ENCODE measurements around the gene SKI.

The SKI gene

GRCh38 chr1:2247760-2248126 is 19.6 kb downstream of the SKI start:
- H3K79me2 ChIP-seq (ENCODE audit: low read length): peaks cover 64% of the 10 kb centered on the region

GRCh38 chr1:2248127-2248826 is 20.2 kb downstream of the SKI start:
- H3K36me3 ChIP-seq (replicated peaks; ENCODE audit: insufficient read depth, low read length): no peaks in the 10 kb centered on the region
- H3K9me3 ChIP-seq (replicated peaks; ENCODE audit: insufficient read depth, low read length): no peaks in the 10 kb centered on the region
- H2AFZ ChIP-seq (ENCODE audit: low read length): no peak overlapping the region
- peaks cover 58% of the 10 kb centered on the region for H3K79me2 ChIP-seq (ENCODE audit: low read length)
- no peaks in the 10 kb centered on the region for H3F3A ChIP-seq (ENCODE audit: insufficient read depth, low read length)
- no peak overlapping the region for H3K27ac ChIP-seq (ENCODE audit: low read length)
- H3K4me2 ChIP-seq (ENCODE audit: low read depth, low read length): no peak overlapping the region
- H4K20me1 ChIP-seq (ENCODE audit: insufficient read depth, low read length): no peaks in the 10 kb centered on the region
- DNase-seq: no peak
- no peak overlapping the region for H3K9ac ChIP-seq (ENCODE audit: low read length)
- no peak overlapping the region for H3K4me3 ChIP-seq (ENCODE audit: low read length)
- TF ChIP-seq EZH2phosphoT487 (IDR thresholded peaks at IDR 0.05; ENCODE audit: low read length) (no peak), CTCF (IDR thresholded peaks at IDR 0.05; ENCODE audit: low read length) (no peak)
- H3K4me1 ChIP-seq (ENCODE audit: low read length): no peaks in the 10 kb centered on the region
- no peaks in the 10 kb centered on the region for H3K27me3 ChIP-seq (replicated peaks; ENCODE audit: insufficient read depth, low read length)
- H3K9me2 ChIP-seq (replicated peaks; ENCODE audit: insufficient read depth, low read length): no peaks in the 10 kb centered on the region

More at GRCh38 chr1:2247760-2248126, 19.6 kb downstream of the SKI start:
- Histone ChIP-seq H3K9ac (ENCODE audit: low read length) (no peak overlapping the region), H4K20me1 (ENCODE audit: insufficient read depth, low read length) (no peaks in the 10 kb centered on the region), H3K4me3 (ENCODE audit: low read length) (no peak overlapping the region), H3K27me3 (replicated peaks; ENCODE audit: insufficient read depth, low read length) (no peaks in the 10 kb centered on the region), H3K27ac (ENCODE audit: low read length) (no peak overlapping the region), H3F3A (ENCODE audit: insufficient read depth, low read length) (no peaks in the 10 kb centered on the region), H3K9me2 (replicated peaks; ENCODE audit: insufficient read depth, low read length) (no peaks in the 10 kb centered on the region), H3K4me2 (ENCODE audit: low read depth, low read length) (no peak overlapping the region), H3K36me3 (replicated peaks; ENCODE audit: insufficient read depth, low read length) (no peaks in the 10 kb centered on the region), H2AFZ (ENCODE audit: low read length) (no peak overlapping the region), H3K4me1 (ENCODE audit: low read length) (no peaks in the 10 kb centered on the region), H3K9me3 (replicated peaks; ENCODE audit: insufficient read depth, low read length) (no peaks in the 10 kb centered on the region)
- no peak for DNase-seq
- TF ChIP-seq EZH2 (optimal IDR thresholded peaks at IDR 0.05; ENCODE audit: low read depth, low read length) (no peak), CTCF (IDR thresholded peaks at IDR 0.05; ENCODE audit: low read length) (no peak)

GRCh38 chr1:2248854-2249558 is 20.9 kb downstream of the SKI start:
- Histone ChIP-seq H2AFZ (ENCODE audit: low read length) (no peak overlapping the region), H3K27me3 (replicated peaks; ENCODE audit: insufficient read depth, low read length) (no peaks in the 10 kb centered on the region), H3K9me2 (replicated peaks; ENCODE audit: insufficient read depth, low read length) (no peaks in the 10 kb centered on the region), H3K79me2 (ENCODE audit: low read length) (peaks cover 62% of the 10 kb centered on the region), H3F3A (ENCODE audit: insufficient read depth, low read length) (no peaks in the 10 kb centered on the region), H4K20me1 (ENCODE audit: insufficient read depth, low read length) (no peaks in the 10 kb centered on the region), H3K36me3 (replicated peaks; ENCODE audit: insufficient read depth, low read length) (no peaks in the 10 kb centered on the region), H3K9me3 (replicated peaks; ENCODE audit: insufficient read depth, low read length) (no peaks in the 10 kb centered on the region), H3K4me3 (ENCODE audit: low read length) (no peak overlapping the region), H3K27ac (ENCODE audit: low read length) (no peak overlapping the region), H3K9ac (ENCODE audit: low read length) (no peak overlapping the region), H3K4me1 (ENCODE audit: low read length) (no peaks in the 10 kb centered on the region), H3K4me2 (ENCODE audit: low read depth, low read length) (no peak overlapping the region)
- no peak for DNase-seq
- no peak for TF ChIP-seq EZH2phosphoT487 (IDR thresholded peaks at IDR 0.05; ENCODE audit: low read length)
- no peak for TF ChIP-seq CTCF (IDR thresholded peaks at IDR 0.05; ENCODE audit: low read length)
- TF ChIP-seq EZH2 (optimal IDR thresholded peaks at IDR 0.05; ENCODE audit: low read depth, low read length): no peak

All from MM.1S (cell line).